Endometrial microvascular endothelial cells (primary cell): Measurements from ENCODE around the gene GFRA3. TPM values are rescaled to one million over a fixed set of nuclear protein-coding genes. Genes with fewer than 3 reads are reported as not detected.

Experiments used
- in situ Hi-C: cut with HindIII; loops from 2 replicates; pipeline ENCODE4 v1.10.0; 2017; ENCODE audit warnings: low sequenced_read_pairs, low pct_unique_long_range_greater_than_20kb; ENCODE audit errors: inconsistent ontology term
- total RNA-seq: library from RNA; depleted of rRNA; stranded (reverse); fragments of >200 nt; gene quantifications from one replicate; pipeline ENCODE4 v1.2.3, GENCODE V29; 2015; ENCODE audit errors: inconsistent ontology term

The GFRA3 gene
- total RNA-seq, 1 donor from 2014 or later = not detected

GRCh38 chr5:138213161-138214029 lies 61.0 kb downstream of the GFRA3 start, which contains the start of gene CDC23:
Gene CDC23 (minus strand): TSS chr5:138213323. CDS start chr5:138213312, 11 bp downstream.
- in situ Hi-C loops = no loop called here

GRCh38 chr5:138212828-138213160 lies 61.6 kb downstream of the GFRA3 start:
- in situ Hi-C loops = no loop called here

DNA sequence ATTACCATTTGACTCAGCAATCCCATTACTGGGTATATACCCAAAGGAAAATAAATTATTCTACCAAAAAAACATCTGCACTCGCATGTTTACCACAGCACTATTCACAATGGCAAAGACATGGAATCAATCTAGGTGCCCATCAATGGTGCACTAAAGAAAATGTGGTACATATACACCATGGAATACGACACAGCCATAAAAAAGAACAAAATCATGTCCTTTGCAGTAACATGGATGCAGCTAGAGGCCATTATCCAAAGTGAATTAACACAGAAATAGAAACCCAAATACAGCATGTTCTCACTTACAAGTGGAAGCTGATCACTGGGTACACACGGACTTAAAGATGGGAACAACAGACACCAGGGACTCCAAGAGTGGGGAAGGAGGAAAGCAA lies 63.4 kb downstream of the GFRA3 start:
- in situ Hi-C loops = no loop called here

Other genes with a start within 250 kb of the GFRA3 start
- 6.4 TPM for gene FAM13B, start 241.5 kb downstream of the GFRA3 start, total RNA-seq
- not detected for gene WNT8A, start 190.6 kb downstream of the GFRA3 start, total RNA-seq
- gene NME5, start 135.2 kb downstream of the GFRA3 start, total RNA-seq = 1.5 TPM
- 37.1 TPM for gene BRD8, start 96.0 kb downstream of the GFRA3 start, total RNA-seq
- 106 TPM for gene KIF20A, start 95.5 kb downstream of the GFRA3 start, total RNA-seq
- 41.3 TPM for gene CDC23, start 61.3 kb downstream of the GFRA3 start, total RNA-seq
- gene CDC25C, start 57.2 kb upstream of the GFRA3 start, total RNA-seq = 13.9 TPM
- gene FAM53C, start 63.6 kb upstream of the GFRA3 start, total RNA-seq = 36.3 TPM
- 34.8 TPM for gene KDM3B, start 78.1 kb upstream of the GFRA3 start, total RNA-seq
- 2.2 TPM for gene REEP2, start 164.4 kb upstream of the GFRA3 start, total RNA-seq
- gene EGR1, start 190.9 kb upstream of the GFRA3 start, total RNA-seq = 3.0 TPM